Thoracic aorta (tissue), 2 donors: Measurements from ENCODE around the gene PPME1. TPM values are rescaled to one million over a fixed set of nuclear protein-coding genes. Genes with fewer than 3 reads are reported as not detected.

Source experiments
- ATAC-seq: fragments of 150-250 bp; one replicate; pipeline ENCODE4 v1.8.0; 2017; ENCODE audit warnings: low read depth; ENCODE audit not compliant: insufficient number of reproducible peaks, low FRiP score
- DNase-seq: peaks from one replicate; pipeline ENCODE4 v3.0.0-alpha.2; 2020; ENCODE audit warnings: low spot score
- H3K27ac ChIP-seq, 2 donors: fragments of 200-600 bp; sonication (generic); 1 replicate in 1 of 2; 2 replicates in 1 of 2; pipeline ENCODE4 v1.5.1; 2016; ENCODE audit warnings: mild to moderate bottlenecking in 2 of 2, moderate library complexity in 2 of 2
- H3K27me3 ChIP-seq: fragments of 200-600 bp; sonication (generic); replicated peaks from 2 replicates; pipeline ENCODE4 v1.6.0; 2016; ENCODE audit warnings: mild to moderate bottlenecking; ENCODE audit not compliant: insufficient read depth
- H3K36me3 ChIP-seq: fragments of 200-600 bp; sonication (generic); one replicate; pipeline ENCODE4 v1.5.1; 2016
- H3K4me1 ChIP-seq, 2 donors: fragments of 200-600 bp; sonication (generic); 1 replicate in 1 of 2; 2 replicates in 1 of 2; pipeline versions ENCODE4 v1.5.1 to v1.6.0; 2016; ENCODE audit warnings: low read depth in 2 of 2, mild to moderate bottlenecking in 1 of 2; ENCODE audit not compliant: control insufficient read depth in 1 of 2
- H3K4me3 ChIP-seq: fragments of 200-600 bp; sonication (generic); 2 replicates; pipeline ENCODE4 v1.5.1; 2016; ENCODE audit warnings: mild to moderate bottlenecking
- H3K9me3 ChIP-seq: fragments of 200-600 bp; sonication (generic); 2 replicates; pipeline ENCODE4 v1.5.1; 2016
- CTCF ChIP-seq: fragments of 200-600 bp; sonication (generic); IDR thresholded peaks from one replicate; pipeline ENCODE4 v1.5.1; 2019; ENCODE audit warnings: antibody characterized with exemption
- total RNA-seq, 2 donors: library from RNA; depleted of rRNA; stranded (reverse); fragments of >200 nt; gene quantifications; one replicate each; pipeline versions ENCODE4 v1.1.0 to v1.2.3, GENCODE V29; 2016

PPME1 gene
- total RNA-seq, 2 donors from 2014 or later = 31.2 to 37.4 TPM

GRCh38 chr11:74265256-74265655 is 94.2 kb downstream of the PPME1 start:
- H3K27ac ChIP-seq = no peak overlapping the region
- DNase-seq = no peak
- H3K36me3 ChIP-seq = no peaks in the 10 kb centered on the region
- ATAC-seq = no peak
- no peak overlapping the region for H3K4me3 ChIP-seq
- H3K9me3 ChIP-seq = no peaks in the 10 kb centered on the region
- no peak for TF ChIP-seq CTCF
- H3K27me3 ChIP-seq = no peaks in the 10 kb centered on the region
- H3K4me1 ChIP-seq = no peaks in the 10 kb centered on the region

- DNase-seq = no peak
- Histone ChIP-seq H3K27me3 (no peaks in the 10 kb centered on the region), H3K9me3 (no peaks in the 10 kb centered on the region), H3K36me3 (no peaks in the 10 kb centered on the region), H3K27ac (no peak overlapping the region), H3K4me1 (no peaks in the 10 kb centered on the region), H3K4me3 (no peak overlapping the region)
- ATAC-seq = no peak
- TF ChIP-seq CTCF = no peak
These were observed 95.9 kb downstream of the PPME1 start for GRCh38 chr11:74267014-74267413.

GRCh38 chr11:74268456-74268855 is 97.4 kb downstream of the PPME1 start:
- ATAC-seq (no peak), DNase-seq (no peak)
- Histone ChIP-seq H3K4me1 (no peaks in the 10 kb centered on the region), H3K4me3 (no peak overlapping the region), H3K9me3 (no peaks in the 10 kb centered on the region), H3K36me3 (no peaks in the 10 kb centered on the region), H3K27me3 (no peaks in the 10 kb centered on the region), H3K27ac (no peak overlapping the region)
- no peak for TF ChIP-seq CTCF

GRCh38 chr11:74269161-74269811 is 98.2 kb downstream of the PPME1 start:
- no peaks in the 10 kb centered on the region for H3K4me1 ChIP-seq
- TF ChIP-seq CTCF = no peak
- no peak for ATAC-seq

GRCh38 chr11:74272276-74272675 is 101.2 kb downstream of the PPME1 start:
- H3K4me1 ChIP-seq = no peaks in the 10 kb centered on the region
- no peak for ATAC-seq
- DNase-seq = no peak
- TF ChIP-seq CTCF = no peak
- H3K36me3 ChIP-seq = no peaks in the 10 kb centered on the region
- H3K4me3 ChIP-seq = no peak overlapping the region
- H3K27me3 ChIP-seq = no peaks in the 10 kb centered on the region
- H3K9me3 ChIP-seq = no peaks in the 10 kb centered on the region
- no peak overlapping the region for H3K27ac ChIP-seq

More at GRCh38 chr11:74269161-74269811, 98.2 kb downstream of the PPME1 start:
- Histone ChIP-seq H3K9me3 (no peaks in the 10 kb centered on the region), H3K36me3 (no peaks in the 10 kb centered on the region), H3K27me3 (no peaks in the 10 kb centered on the region), H3K4me3 (no peak overlapping the region), H3K27ac (no peak overlapping the region)
- no peak for DNase-seq
